IPS DF 6.9 (cell line): ENCODE data around the gene AK9.
A peak's percentile ranks its signal among the peaks of the same experiment; 100 is the strongest.
"Not testable (repeated sequence)": the region's sequence is repeated elsewhere in the genome, so short reads cannot be mapped to it uniquely, and the experiment has no call there.

Experiments used
- DNase-seq: peaks from one replicate; pipeline ENCODE4 v3.0.0-alpha.2; 2013; ENCODE audit warnings: low read depth, low spot score
- H3K27ac ChIP-seq: one replicate; pipeline ENCODE4 v1.5.1; 2013; ENCODE audit warnings: low read length, control low read depth
- H3K27me3 ChIP-seq: 2 replicates; pipeline ENCODE4 v1.6.1; 2013; ENCODE audit warnings: mild to moderate bottlenecking, low read length; ENCODE audit not compliant: control insufficient read depth, insufficient read depth
- H3K36me3 ChIP-seq: 2 replicates; pipeline ENCODE4 v1.6.1; 2013; ENCODE audit warnings: low read length; ENCODE audit not compliant: control insufficient read depth, insufficient read depth
- H3K4me1 ChIP-seq: 2 replicates; pipeline ENCODE4 v1.6.1; 2013; ENCODE audit warnings: low read length; ENCODE audit not compliant: control insufficient read depth, insufficient read depth
- H3K4me3 ChIP-seq: 2 replicates; pipeline ENCODE4 v1.5.1; 2013; ENCODE audit warnings: mild to moderate bottlenecking, low read length
- H3K9me3 ChIP-seq: 2 replicates; pipeline ENCODE4 v1.6.1; 2013; ENCODE audit warnings: low read length, inconsistent platforms; ENCODE audit not compliant: control insufficient read depth, insufficient read depth
- WGBS: extraction: QIAGEN DNeasy Blood & Tissue Kit; methylation state at CpG from one replicate; pipeline ENCODE4 v1.1.7; 2013; ENCODE audit warnings: mixed read lengths, missing lambda C conversion rate; ENCODE audit not compliant: insufficient read length, insufficient coverage; 5-methylcytosine and 5-hydroxymethylcytosine counted together

The AK9 gene

GRCh38 chr6:109718991-109719390 is 28.0 kb upstream of the AK9 start:
- Histone ChIP-seq H3K4me3 (no peak overlapping the region), H3K36me3 (no peaks in the 10 kb centered on the region)

GRCh38 chr6:109717971-109718370 is 27.0 kb upstream of the AK9 start:
- no peaks in the 10 kb centered on the region for H3K36me3 ChIP-seq
- no peak for DNase-seq
- H3K27ac ChIP-seq = no peak overlapping the region
- no peak overlapping the region for H3K4me3 ChIP-seq
- WGBS = no CpG with 5 or more reads among the region's 2 CpGs
- H3K4me1 ChIP-seq = 0 out of 2 replicates have a peak, but pooled peaks cover under 1% of the 10 kb centered on the region
- H3K27me3 ChIP-seq = no peaks in the 10 kb centered on the region
- no peaks in the 10 kb centered on the region for H3K9me3 ChIP-seq

More at GRCh38 chr6:109718991-109719390, 28.0 kb upstream of the AK9 start:
- H3K4me1 ChIP-seq = no peaks in the 10 kb centered on the region
- DNase-seq = no peak
- no peak overlapping the region for H3K27ac ChIP-seq
- 100% methylated on average over 1 of the region's 5 CpGs for WGBS
- H3K9me3 ChIP-seq = no peaks in the 10 kb centered on the region
- no peaks in the 10 kb centered on the region for H3K27me3 ChIP-seq

- Histone ChIP-seq H3K4me1 (0 out of 2 replicates have a peak, but pooled peaks cover 2% of the 10 kb centered on the region), H3K27me3 (no peaks in the 10 kb centered on the region), H3K36me3 (no peaks in the 10 kb centered on the region), H3K4me3 (no peak overlapping the region), H3K9me3 (no peaks in the 10 kb centered on the region), H3K27ac (no peak overlapping the region)
- no peak for DNase-seq
- no CpG with 5 or more reads among the region's 2 CpGs for WGBS
These were observed 24.6 kb upstream of the AK9 start for GRCh38 chr6:109715616-109716015.

- Histone ChIP-seq H3K27me3 (no peaks in the 10 kb centered on the region), H3K4me1 (0 out of 2 replicates have a peak, but pooled peaks cover 2% of the 10 kb centered on the region), H3K27ac (no peak overlapping the region), H3K9me3 (no peaks in the 10 kb centered on the region), H3K4me3 (no peak overlapping the region), H3K36me3 (no peaks in the 10 kb centered on the region)
- no peak for DNase-seq
- WGBS = no CpG with 5 or more reads among the region's 1 CpG
These were observed 23.6 kb upstream of the AK9 start for GRCh38 chr6:109714611-109715010.

- Histone ChIP-seq H3K27ac (no peak overlapping the region), H3K4me3 (no peak overlapping the region), H3K27me3 (no peaks in the 10 kb centered on the region), H3K9me3 (no peaks in the 10 kb centered on the region), H3K36me3 (no peaks in the 10 kb centered on the region), H3K4me1 (0 out of 2 replicates have a peak, but pooled peaks cover 2% of the 10 kb centered on the region)
- WGBS = no CpG with 5 or more reads among the region's 3 CpGs
- no peak for DNase-seq
These were observed 23.2 kb upstream of the AK9 start for GRCh38 chr6:109714166-109714565.

GRCh38 chr6:109713097-109713496 is 22.1 kb upstream of the AK9 start:
- H3K36me3 ChIP-seq = no peaks in the 10 kb centered on the region
- DNase-seq = no peak
- WGBS = no CpG with 5 or more reads among the region's 8 CpGs
- no peaks in the 10 kb centered on the region for H3K27me3 ChIP-seq
- no peak overlapping the region for H3K27ac ChIP-seq
- H3K9me3 ChIP-seq = no peaks in the 10 kb centered on the region
- H3K4me1 ChIP-seq = 0 out of 2 replicates have a peak, but pooled peaks cover 2% of the 10 kb centered on the region
- no peak overlapping the region for H3K4me3 ChIP-seq

- not testable (repeated sequence) for H3K4me1 ChIP-seq, H3K27ac ChIP-seq, DNase-seq, H3K4me3 ChIP-seq, H3K9me3 ChIP-seq, H3K36me3 ChIP-seq, H3K27me3 ChIP-seq
- no CpG with 5 or more reads among the region's 2 CpGs for WGBS
These were observed 17.1 kb upstream of the AK9 start for GRCh38 chr6:109708099-109708498.

- no peak overlapping the region for H3K4me3 ChIP-seq
These were observed 15.5 kb upstream of the AK9 start for GRCh38 chr6:109706513-109706912.

GRCh38 chr6:109705258-109705657 is 14.3 kb upstream of the AK9 start:
- H3K36me3 ChIP-seq = no peaks in the 10 kb centered on the region
- no peaks in the 10 kb centered on the region for H3K27me3 ChIP-seq
- no peak overlapping the region for H3K27ac ChIP-seq
- peak; percentile 73 for DNase-seq
- no CpG with 5 or more reads among the region's 7 CpGs for WGBS
- no peaks in the 10 kb centered on the region for H3K9me3 ChIP-seq
- peaks cover 7% of the 10 kb centered on the region; the same call in 1 of the 2 replicates for H3K4me1 ChIP-seq
- H3K4me3 ChIP-seq = no peak overlapping the region

More at GRCh38 chr6:109706513-109706912, 15.5 kb upstream of the AK9 start:
- Histone ChIP-seq H3K27ac (no peak overlapping the region), H3K9me3 (no peaks in the 10 kb centered on the region), H3K4me1 (peaks cover 4% of the 10 kb centered on the region; the same call in 1 of the 2 replicates), H3K27me3 (no peaks in the 10 kb centered on the region), H3K36me3 (no peaks in the 10 kb centered on the region)
- WGBS = no CpG with 5 or more reads among the region's 6 CpGs
- DNase-seq = no peak

- H3K4me3 ChIP-seq = no peak overlapping the region
- no CpG with 5 or more reads among the region's 4 CpGs for whole genome bisulfite sequencing
- H3K9me3 ChIP-seq = no peaks in the 10 kb centered on the region
- no peak overlapping the region for H3K27ac ChIP-seq
- DNase-seq = no peak
- H3K4me1 ChIP-seq = peaks cover 7% of the 10 kb centered on the region; the same call in 1 of the 2 replicates
- H3K27me3 ChIP-seq = no peaks in the 10 kb centered on the region
- H3K36me3 ChIP-seq = no peaks in the 10 kb centered on the region
These were observed 11.8 kb upstream of the AK9 start for GRCh38 chr6:109702791-109703190.

- Histone ChIP-seq H3K27ac (no peak overlapping the region), H3K9me3 (no peaks in the 10 kb centered on the region), H3K4me3 (no peak overlapping the region), H3K36me3 (no peaks in the 10 kb centered on the region), H3K27me3 (no peaks in the 10 kb centered on the region), H3K4me1 (peaks cover 7% of the 10 kb centered on the region; the same call in 1 of the 2 replicates)
- no CpG with 5 or more reads among the region's 2 CpGs for WGBS
- DNase-seq = no peak
These were observed 10.8 kb upstream of the AK9 start for GRCh38 chr6:109701774-109702173.
